Left ventricle myocardium inferior (tissue), 1 donor: ENCODE measurements around the gene DLG5. TPM values are rescaled to one million over a fixed set of nuclear protein-coding genes. Genes with fewer than 3 reads are reported as not detected.

ENCODE experiments used
- DNase-seq: peaks from one replicate; pipeline ENCODE4 v3.0.0-alpha.2; 2020
- H3K27ac ChIP-seq: fragments of 200-600 bp; replicated peaks from 2 replicates; pipeline ENCODE4 v1.8.0; 2021
- H3K27me3 ChIP-seq: fragments of 200-600 bp; 2 replicates; pipeline ENCODE4 v1.8.0; 2021; ENCODE audit warnings: low read depth
- H3K36me3 ChIP-seq: fragments of 200-600 bp; 2 replicates; pipeline ENCODE4 v1.8.0; 2021
- H3K4me1 ChIP-seq: fragments of 200-600 bp; 2 replicates; pipeline ENCODE4 v1.8.0; 2021
- H3K4me3 ChIP-seq: fragments of 200-600 bp; 2 replicates; pipeline ENCODE4 v1.8.0; 2021; ENCODE audit warnings: mild to moderate bottlenecking, moderate library complexity
- H3K9me3 ChIP-seq: fragments of 200-600 bp; replicated peaks from 2 replicates; pipeline ENCODE4 v1.8.0; 2021
- intact Hi-C: fragments of 100-400 bp; cut with micrococcal nuclease; formaldehyde crosslinking; loops from one replicate; pipeline ENCODE4 v1.11.0; 2022
- total RNA-seq: library from RNA; stranded (reverse); fragmentation: NEBNext Ultra II Directional; extraction: Animal tissue kit (Norgen Biotek cat#: 25700); gene quantifications from one replicate; pipeline ENCODE4 v1.2.1, GENCODE V29; 2021
- TF ChIP-seq, protein P1 (sequence below): fragments of 200-600 bp; IDR thresholded peaks from 2 replicates; pipeline ENCODE4 v1.8.0; 2021; ENCODE audit warnings: antibody characterized with exemption, mild to moderate bottlenecking, borderline replicate concordance
- donor health status: DM: no; HTN: yes; CAD: no; lungs with severe emphysema.

Gene DLG5
- total RNA-seq, 1 donor from 2014 or later = 8.9 TPM

DNA sequence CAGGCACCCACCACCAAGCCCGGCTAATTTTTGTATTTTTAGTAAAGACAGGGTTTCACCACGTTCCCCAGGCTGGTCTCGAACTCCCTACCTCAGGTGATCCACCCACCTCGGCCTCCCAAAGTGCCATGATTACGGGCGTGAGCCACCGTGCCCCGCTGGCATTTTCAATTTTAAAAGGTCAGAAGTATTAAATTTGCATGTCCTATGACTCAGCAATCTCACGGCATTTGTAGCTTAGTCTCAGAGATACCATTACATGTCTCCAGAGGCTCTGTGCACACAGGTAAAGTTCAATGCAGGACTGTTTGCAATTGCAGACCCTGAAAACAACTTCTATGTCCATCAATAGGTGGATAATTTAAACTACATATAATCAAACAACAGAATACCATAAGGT is 99.2 kb downstream of the DLG5 start:
- no peak for DNase-seq
- TF ChIP-seq, protein P1, sequence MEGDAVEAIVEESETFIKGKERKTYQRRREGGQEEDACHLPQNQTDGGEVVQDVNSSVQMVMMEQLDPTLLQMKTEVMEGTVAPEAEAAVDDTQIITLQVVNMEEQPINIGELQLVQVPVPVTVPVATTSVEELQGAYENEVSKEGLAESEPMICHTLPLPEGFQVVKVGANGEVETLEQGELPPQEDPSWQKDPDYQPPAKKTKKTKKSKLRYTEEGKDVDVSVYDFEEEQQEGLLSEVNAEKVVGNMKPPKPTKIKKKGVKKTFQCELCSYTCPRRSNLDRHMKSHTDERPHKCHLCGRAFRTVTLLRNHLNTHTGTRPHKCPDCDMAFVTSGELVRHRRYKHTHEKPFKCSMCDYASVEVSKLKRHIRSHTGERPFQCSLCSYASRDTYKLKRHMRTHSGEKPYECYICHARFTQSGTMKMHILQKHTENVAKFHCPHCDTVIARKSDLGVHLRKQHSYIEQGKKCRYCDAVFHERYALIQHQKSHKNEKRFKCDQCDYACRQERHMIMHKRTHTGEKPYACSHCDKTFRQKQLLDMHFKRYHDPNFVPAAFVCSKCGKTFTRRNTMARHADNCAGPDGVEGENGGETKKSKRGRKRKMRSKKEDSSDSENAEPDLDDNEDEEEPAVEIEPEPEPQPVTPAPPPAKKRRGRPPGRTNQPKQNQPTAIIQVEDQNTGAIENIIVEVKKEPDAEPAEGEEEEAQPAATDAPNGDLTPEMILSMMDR = no peak
- no peak overlapping the region for H3K4me3 ChIP-seq
- H3K27me3 ChIP-seq = no peaks in the 10 kb centered on the region
- H3K9me3 ChIP-seq = no peaks in the 10 kb centered on the region
- intact Hi-C loops = no loop called here
- peaks cover 54% of the 10 kb centered on the region for H3K36me3 ChIP-seq
- no peak overlapping the region for H3K27ac ChIP-seq
- H3K4me1 ChIP-seq = peaks cover 5% of the 10 kb centered on the region

DNA sequence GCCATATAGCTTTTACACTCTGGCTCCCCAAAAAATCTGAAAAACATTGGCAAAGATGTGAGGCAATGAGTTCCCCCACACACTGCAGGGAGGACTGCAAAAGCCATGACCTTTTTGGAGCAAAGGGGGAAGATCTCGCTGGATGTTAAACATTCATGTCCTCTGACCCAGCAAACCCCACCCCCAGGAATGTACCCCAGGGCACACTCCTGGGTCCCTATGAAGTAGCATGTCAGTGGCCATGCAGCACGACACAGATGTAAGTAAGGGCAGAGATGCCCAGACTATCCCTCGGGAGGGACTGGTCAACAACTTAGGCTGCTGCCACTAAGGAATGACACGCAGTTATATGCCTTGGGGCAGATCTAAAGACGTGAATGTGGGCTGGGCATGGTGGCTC is 100.6 kb downstream of the DLG5 start:
- Histone ChIP-seq H3K4me3 (no peak overlapping the region), H3K36me3 (peaks cover 62% of the 10 kb centered on the region), H3K9me3 (no peaks in the 10 kb centered on the region), H3K27ac (no peak overlapping the region), H3K4me1 (no peaks in the 10 kb centered on the region), H3K27me3 (no peaks in the 10 kb centered on the region)
- no peak for DNase-seq
- intact Hi-C loops = no loop called here
- TF ChIP-seq, protein P1 = no peak

DNA sequence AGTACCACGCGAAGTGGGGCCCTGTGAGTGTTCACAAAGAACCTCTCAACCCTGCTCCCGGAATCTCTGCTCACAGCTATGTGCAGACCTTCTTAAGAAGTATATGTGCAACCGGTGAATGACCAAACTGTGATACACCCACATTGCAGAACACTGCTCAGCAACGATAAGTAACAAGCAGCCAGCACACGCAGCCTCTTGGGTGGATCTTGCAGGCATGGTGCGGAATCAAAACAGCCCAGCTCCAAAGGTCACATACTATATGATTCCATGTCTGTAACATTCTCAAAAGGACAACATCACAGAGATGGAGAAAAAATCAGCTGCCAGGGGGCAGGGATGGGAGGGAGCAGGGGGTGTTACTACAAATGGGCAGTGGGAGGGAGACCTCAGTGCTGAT is 101.6 kb downstream of the DLG5 start:
- DNase-seq = no peak
- Histone ChIP-seq H3K9me3 (no peaks in the 10 kb centered on the region), H3K36me3 (peaks cover 61% of the 10 kb centered on the region), H3K4me1 (no peaks in the 10 kb centered on the region), H3K27ac (no peak overlapping the region), H3K27me3 (no peaks in the 10 kb centered on the region), H3K4me3 (no peak overlapping the region)
- TF ChIP-seq, protein P1 = no peak
- intact Hi-C loops = no loop called here

DNA sequence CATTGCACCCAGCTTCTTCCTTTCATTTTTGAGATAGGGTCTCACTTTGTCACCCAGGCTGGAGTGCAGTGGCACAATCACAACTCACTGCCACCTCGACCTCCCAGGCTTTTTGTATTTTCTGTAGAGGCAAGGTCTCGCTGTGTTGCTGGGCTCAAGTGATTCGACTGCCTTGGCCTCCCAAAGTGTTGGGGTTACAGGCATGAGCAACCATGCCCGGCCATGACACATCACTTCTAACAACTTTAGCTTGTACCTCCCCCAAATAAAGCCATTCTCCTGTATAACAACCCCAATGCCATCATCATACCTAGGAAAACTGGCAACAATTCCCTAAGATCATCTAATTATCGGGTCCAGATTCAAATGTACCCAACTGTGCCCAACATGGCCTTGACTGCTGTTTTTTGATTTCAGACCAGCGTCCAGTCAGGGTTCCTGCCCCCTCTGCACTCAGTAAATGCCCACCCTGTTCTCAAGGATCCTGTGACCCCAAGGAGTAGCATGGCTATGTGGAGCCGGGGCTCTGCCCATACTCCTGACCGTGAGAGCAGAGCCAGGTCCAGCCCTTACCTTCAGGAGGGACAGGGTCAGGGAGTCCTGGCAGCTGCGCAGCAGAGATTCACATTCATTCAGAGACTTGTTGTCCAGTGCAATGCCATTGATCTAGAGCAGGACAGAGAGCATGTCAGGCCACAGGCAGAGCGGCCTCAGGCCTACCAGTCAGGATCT is 102.6 kb downstream of the DLG5 start:
- Histone ChIP-seq H3K27me3 (no peaks in the 10 kb centered on the region), H3K36me3 (peaks cover 61% of the 10 kb centered on the region), H3K4me3 (no peak overlapping the region), H3K4me1 (no peaks in the 10 kb centered on the region), H3K9me3 (no peaks in the 10 kb centered on the region), H3K27ac (no peak overlapping the region)
- no peak for DNase-seq
- intact Hi-C loops = no loop called here
- TF ChIP-seq, protein P1 = no peak

DNA sequence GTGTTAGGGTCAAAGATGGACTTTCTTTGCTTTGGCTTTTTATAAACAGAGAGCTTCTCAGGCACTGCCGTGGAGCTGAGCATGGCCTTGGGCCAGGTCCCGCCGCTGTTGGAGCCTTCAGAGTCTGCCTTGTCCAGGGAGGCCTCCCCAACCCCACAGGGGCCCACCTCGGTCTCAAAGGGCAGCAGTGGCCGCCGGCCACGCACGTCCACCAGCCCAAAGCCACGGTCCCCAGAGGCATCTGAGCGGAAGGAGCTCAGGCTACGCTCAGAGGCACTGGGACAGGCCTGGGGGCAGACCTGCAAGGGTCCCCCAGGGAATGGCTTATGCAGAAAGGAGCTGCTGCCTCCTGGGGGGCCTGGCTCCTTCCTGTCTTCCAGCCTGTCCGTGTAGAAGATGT is 105.0 kb downstream of the DLG5 start:
- TF ChIP-seq, protein P1 = no peak

More for the DNA sequence above, 105.0 kb downstream of the DLG5 start:
- no peaks in the 10 kb centered on the region for H3K4me1 ChIP-seq
- no peak overlapping the region for H3K27ac ChIP-seq
- H3K4me3 ChIP-seq = no peak overlapping the region
- H3K27me3 ChIP-seq = no peaks in the 10 kb centered on the region
- H3K36me3 ChIP-seq = peaks cover 69% of the 10 kb centered on the region
- intact Hi-C loops = no loop called here
- H3K9me3 ChIP-seq = no peaks in the 10 kb centered on the region
- DNase-seq = peak; percentile 53
